ENCODE measurements around the gene KCNH8. TPM values are rescaled to one million over a fixed set of nuclear protein-coding genes. Genes with fewer than 3 reads are reported as not detected.
A peak's percentile ranks its signal among the peaks of the same experiment; 100 is the strongest.
"Not testable (repeated sequence)": the region's sequence is repeated elsewhere in the genome, so short reads cannot be mapped to it uniquely, and the experiment has no call there.

Gene KCNH8
- 0.04 TPM in 1 of 2 replicates, not detected in the other for total RNA-seq (2014; rRNA removed; shearing (Covaris generic))

GRCh38 chr3:19147905-19148767 lies at the start of gene KCNH8:
KCNH8 (plus strand) TSS chr3:19148510; CDS start chr3:19148720, 210 bp downstream.
- DNase-seq (ENCODE audit: low spot score): no peak

- DNase-seq (ENCODE audit: low spot score): not testable (repeated sequence)
Measured at GRCh38 chr3:19102654-19103290, 45.5 kb upstream of the KCNH8 start.

- no peak for DNase-seq (ENCODE audit: low spot score)
Measured at GRCh38 chr3:19103510-19103909, 44.8 kb upstream of the KCNH8 start.

- no peak for DNase-seq (ENCODE audit: low spot score)
Measured at GRCh38 chr3:19104459-19104858, 43.9 kb upstream of the KCNH8 start.

- no peak for DNase-seq (ENCODE audit: low spot score)
Measured at GRCh38 chr3:19105826-19106225, 42.5 kb upstream of the KCNH8 start.

- DNase-seq (ENCODE audit: low spot score): no peak
Measured at GRCh38 chr3:19106307-19106706, 42.0 kb upstream of the KCNH8 start.

GRCh38 chr3:19107719-19108118 lies 40.6 kb upstream of the KCNH8 start:
- DNase-seq (ENCODE audit: low spot score): no peak

- DNase-seq (ENCODE audit: low spot score): no peak
Measured at GRCh38 chr3:19110335-19110895, 37.9 kb upstream of the KCNH8 start.

- DNase-seq (ENCODE audit: low spot score): no peak
Measured at GRCh38 chr3:19114461-19114860, 33.8 kb upstream of the KCNH8 start.

GRCh38 chr3:19116239-19116638 lies 32.1 kb upstream of the KCNH8 start:
- no peak for DNase-seq (ENCODE audit: low spot score)

GRCh38 chr3:19124752-19125151 lies 23.6 kb upstream of the KCNH8 start:
- no peak for DNase-seq (ENCODE audit: low spot score)

- no peak for DNase-seq (ENCODE audit: low spot score)
Measured at GRCh38 chr3:19139863-19140262, 8.4 kb upstream of the KCNH8 start.

- peak; percentile 26 for DNase-seq (ENCODE audit: low spot score)
Measured at GRCh38 chr3:19146685-19147650, 1.3 kb upstream of the KCNH8 start.

- DNase-seq (ENCODE audit: low spot score): no peak
Measured at GRCh38 chr3:19148768-19149091, 420 bp downstream of the KCNH8 start.

- DNase-seq (ENCODE audit: low spot score): no peak
Measured at GRCh38 chr3:19149368-19149767, 1.1 kb downstream of the KCNH8 start.

- DNase-seq (ENCODE audit: low spot score): no peak
Measured at GRCh38 chr3:19151171-19151570, 2.9 kb downstream of the KCNH8 start.

- DNase-seq (ENCODE audit: low spot score): no peak
Measured at GRCh38 chr3:19154693-19155250, 6.5 kb downstream of the KCNH8 start.

- no peak for DNase-seq (ENCODE audit: low spot score)
Measured at GRCh38 chr3:19155375-19155774, 7.1 kb downstream of the KCNH8 start.

GRCh38 chr3:19159966-19160635 lies 11.8 kb downstream of the KCNH8 start:
- DNase-seq (ENCODE audit: low spot score): no peak

- DNase-seq (ENCODE audit: low spot score): no peak
Measured at GRCh38 chr3:19165654-19166053, 17.3 kb downstream of the KCNH8 start.

GRCh38 chr3:19171794-19172193 lies 23.5 kb downstream of the KCNH8 start:
- no peak for DNase-seq (ENCODE audit: low spot score)
